Neural cell (in vitro differentiated cells): Measurements from ENCODE around the gene SDK1. TPM values are rescaled to one million over a fixed set of nuclear protein-coding genes. Genes with fewer than 3 reads are reported as not detected.

Experiments
- H2AFZ ChIP-seq: fragments of 200-600, 300-800 bp; sonication (generic), shearing (Covaris generic); 2 replicates; pipeline ENCODE4 v1.6.0; 2014; ENCODE audit warnings: low read depth, mild to moderate bottlenecking, antibody characterized with exemption, low read length, moderate library complexity
- H3F3A ChIP-seq: fragments of 200-600 bp; shearing (Covaris generic); 2 replicates; pipeline ENCODE4 v1.6.1; 2016; ENCODE audit warnings: mild to moderate bottlenecking, moderate library complexity, mixed read lengths, antibody characterized with exemption, low read length; ENCODE audit not compliant: insufficient read depth, poor library complexity, severe bottlenecking
- H3K27ac ChIP-seq: fragments of 200-600, 300-800 bp; sonication (generic), shearing (Covaris generic); 2 replicates; pipeline ENCODE4 v1.5.1; 2014; ENCODE audit warnings: mild to moderate bottlenecking, low read length, moderate library complexity
- H3K27me3 ChIP-seq: fragments of 300-800, 200-600 bp; sonication (generic), shearing (Covaris generic); 2 replicates; pipeline ENCODE4 v1.6.0; 2014; ENCODE audit warnings: mild to moderate bottlenecking, low read depth, low read length, moderate library complexity; ENCODE audit not compliant: insufficient read depth
- H3K36me3 ChIP-seq: fragments of 300-800, 200-600 bp; sonication (generic), shearing (Covaris generic); 2 replicates; pipeline ENCODE4 v1.5.1; 2014; ENCODE audit warnings: mild to moderate bottlenecking, antibody characterized with exemption, low read length, moderate library complexity; ENCODE audit not compliant: insufficient read depth
- H3K4me2 ChIP-seq: fragments of 300-800, 200-600 bp; sonication (generic), shearing (Covaris generic); 2 replicates; pipeline ENCODE4 v1.6.0; 2014; ENCODE audit warnings: mild to moderate bottlenecking, low read length
- H3K4me3 ChIP-seq: fragments of 300-800, 200-600 bp; sonication (generic), shearing (Covaris generic); 2 replicates; pipeline ENCODE4 v1.5.1; 2014; ENCODE audit warnings: mild to moderate bottlenecking, low read length, moderate library complexity
- H3K79me2 ChIP-seq: fragments of 200-600 bp; shearing (Covaris generic); replicated peaks from 2 replicates; pipeline ENCODE4 v1.6.0; 2014; ENCODE audit warnings: mild to moderate bottlenecking, low read length, moderate library complexity; ENCODE audit not compliant: insufficient read depth
- H3K9ac ChIP-seq: fragments of 300-800, 200-600 bp; sonication (generic), shearing (Covaris generic); 2 replicates; pipeline ENCODE4 v1.6.1; 2016; ENCODE audit warnings: mild to moderate bottlenecking, low read length, mixed read lengths
- H3K9me2 ChIP-seq: fragments of 200-600 bp; shearing (Covaris generic); 2 replicates; pipeline ENCODE4 v1.6.1; 2016; ENCODE audit warnings: mild to moderate bottlenecking, low read length, mixed read lengths; ENCODE audit not compliant: insufficient read depth
- H3K9me3 ChIP-seq: fragments of 200-600, 300-800 bp; sonication (generic), shearing (Covaris generic); 2 replicates; pipeline ENCODE4 v1.6.1; 2016; ENCODE audit warnings: mild to moderate bottlenecking, mixed run types, low read length, moderate library complexity, mixed read lengths
- H4K20me1 ChIP-seq: fragments of 200-600 bp; shearing (Covaris generic); 2 replicates; pipeline ENCODE4 v1.6.1; 2016; ENCODE audit warnings: mild to moderate bottlenecking, mixed run types; ENCODE audit not compliant: insufficient read depth
- CTCF ChIP-seq: fragments of 450-650 bp; IDR thresholded peaks from 2 replicates; pipeline ENCODE4 v1.5.1; 2014; ENCODE audit warnings: antibody characterized with exemption, mild to moderate bottlenecking, moderate library complexity; ENCODE audit not compliant: poor library complexity, severe bottlenecking
- EP300 ChIP-seq: fragments of 450-650 bp; conservative IDR thresholded peaks from 2 replicates; pipeline ENCODE4 v1.6.1; 2014; ENCODE audit warnings: antibody characterized with exemption, mild to moderate bottlenecking, moderate library complexity; ENCODE audit not compliant: poor library complexity, severe bottlenecking
- EZH2 ChIP-seq: fragments of 200-600, 300-800 bp; shearing (Covaris generic), sonication (generic); IDR thresholded peaks from 2 replicates; pipeline ENCODE4 v1.6.1; 2014; ENCODE audit warnings: antibody characterized with exemption, low read length, borderline replicate concordance, mild to moderate bottlenecking; ENCODE audit not compliant: insufficient read depth, poor library complexity, severe bottlenecking
- MXI1 ChIP-seq: fragments of 450-650 bp; conservative IDR thresholded peaks from 2 replicates; pipeline ENCODE4 v1.6.1; 2014; ENCODE audit warnings: antibody characterized with exemption, mild to moderate bottlenecking; ENCODE audit not compliant: poor library complexity, severe bottlenecking
- POLR2AphosphoS5 ChIP-seq: IDR thresholded peaks from 2 replicates; pipeline ENCODE4 v1.6.1; 2012
- RAD21 ChIP-seq: fragments of 450-650 bp; conservative IDR thresholded peaks from 2 replicates; pipeline ENCODE4 v1.6.1; 2014; ENCODE audit warnings: antibody characterized with exemption, mild to moderate bottlenecking, moderate library complexity
- REST ChIP-seq: IDR thresholded peaks from 2 replicates; pipeline ENCODE4 v1.6.1; 2012; ENCODE audit warnings: borderline replicate concordance
- SMC3 ChIP-seq: fragments of 450-650 bp; conservative IDR thresholded peaks from 2 replicates; pipeline ENCODE4 v1.6.1; 2014; ENCODE audit warnings: antibody characterized with exemption, mild to moderate bottlenecking, moderate library complexity; ENCODE audit not compliant: poor library complexity
- TAF1 ChIP-seq: IDR thresholded peaks from 2 replicates; pipeline ENCODE4 v1.6.1; 2012; ENCODE audit warnings: low read depth
- polyA plus RNA-seq: library from polyadenylated mRNA; depleted of rRNA; stranded (reverse); fragments of >200 nt; gene quantifications from 2 replicates; pipeline ENCODE4 v1.2.3, GENCODE V29; 2014

The SDK1 gene
- polyA plus RNA-seq, 1 donor from 2014 or later: 2.7 TPM

- H3K4me2 ChIP-seq: no peak overlapping the region
- H3K9ac ChIP-seq: no peak overlapping the region
- no peak overlapping the region for H2AFZ ChIP-seq
- no peak overlapping the region for H3K27ac ChIP-seq
- no peaks in the 10 kb centered on the region for H3K36me3 ChIP-seq
- no peaks in the 10 kb centered on the region for H3K9me2 ChIP-seq
- no peak overlapping the region for H3K4me3 ChIP-seq
- TF ChIP-seq CTCF (no peak), EP300 (no peak), REST (no peak), RAD21 (no peak), SMC3 (no peak), EZH2 (no peak), MXI1 (no peak), POLR2AphosphoS5 (no peak), TAF1 (no peak)
- H3F3A ChIP-seq: no peaks in the 10 kb centered on the region
- no peaks in the 10 kb centered on the region for H3K79me2 ChIP-seq
- H3K27me3 ChIP-seq: no peaks in the 10 kb centered on the region
- no peaks in the 10 kb centered on the region for H4K20me1 ChIP-seq
- no peaks in the 10 kb centered on the region for H3K9me3 ChIP-seq
These were observed 765.8 kb downstream of the SDK1 start for GRCh38 chr7:4066626-4067475.

GRCh38 chr7:4067476-4067760 is 766.4 kb downstream of the SDK1 start:
- no peak for TF ChIP-seq EP300
- TF ChIP-seq REST: no peak
- TF ChIP-seq SMC3: no peak
- TF ChIP-seq TAF1: no peak
- H2AFZ ChIP-seq: no peak overlapping the region
- H3K4me2 ChIP-seq: no peak overlapping the region
- H3K27me3 ChIP-seq: no peaks in the 10 kb centered on the region
- H3K9me3 ChIP-seq: no peaks in the 10 kb centered on the region
- H3F3A ChIP-seq: no peaks in the 10 kb centered on the region
- H4K20me1 ChIP-seq: no peaks in the 10 kb centered on the region
- no peak overlapping the region for H3K4me3 ChIP-seq
- H3K79me2 ChIP-seq: no peaks in the 10 kb centered on the region
- no peaks in the 10 kb centered on the region for H3K9me2 ChIP-seq
- no peak overlapping the region for H3K9ac ChIP-seq
- H3K27ac ChIP-seq: no peak overlapping the region
- H3K36me3 ChIP-seq: no peaks in the 10 kb centered on the region
